KOPT-K1 (cell line): ENCODE measurements around the gene MAPKAP1.

Source experiments
- H3K27ac ChIP-seq: fragments of 200-600 bp; sonication (generic); 2 replicates; pipeline ENCODE4 v1.5.1; 2016; ENCODE audit warnings: antibody characterized with exemption, mild to moderate bottlenecking, low read depth, low read length; ENCODE audit not compliant: poor library complexity, severe bottlenecking
- H3K36me3 ChIP-seq: fragments of 200-600 bp; sonication (generic); 2 replicates; pipeline ENCODE4 v1.5.1; 2017; ENCODE audit warnings: antibody characterized with exemption, mild to moderate bottlenecking, low read length, moderate library complexity; ENCODE audit not compliant: insufficient read depth
- H3K9me3 ChIP-seq: fragments of 200-600 bp; sonication (generic); 2 replicates; pipeline ENCODE4 v1.5.1; 2017; ENCODE audit warnings: antibody characterized with exemption, low read length, mild to moderate bottlenecking; ENCODE audit not compliant: insufficient read depth, poor library complexity, severe bottlenecking

The MAPKAP1 gene

DNA sequence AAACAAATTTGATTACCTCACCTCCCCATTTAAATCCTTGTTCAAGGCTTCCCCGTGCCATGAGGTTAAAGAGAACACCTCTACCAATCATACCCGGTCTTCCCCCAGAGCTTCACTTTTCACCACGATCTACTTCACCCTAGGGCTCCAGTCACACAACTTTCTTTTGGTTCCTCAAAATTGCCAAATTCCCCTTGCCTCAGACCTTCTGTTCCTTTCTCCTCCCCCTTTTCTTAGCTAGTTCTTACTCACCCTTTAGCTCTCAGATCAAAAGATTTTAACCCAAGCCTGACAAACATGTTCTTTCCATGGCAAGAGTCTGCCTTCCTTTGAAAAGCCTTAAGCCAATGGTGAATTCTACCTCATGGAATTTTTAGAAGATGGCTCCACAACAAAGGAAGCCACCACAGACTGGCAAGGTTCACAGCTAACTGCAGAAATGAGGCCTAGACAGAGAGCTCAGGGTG, 56.7 kb downstream of the MAPKAP1 start:
- H3K9me3 ChIP-seq = no peaks in the 10 kb centered on the region
- H3K36me3 ChIP-seq = no peaks in the 10 kb centered on the region; the same call in 1 of the 2 replicates
- no peak overlapping the region for H3K27ac ChIP-seq

- H3K9me3 ChIP-seq = no peaks in the 10 kb centered on the region
- H3K27ac ChIP-seq = no peak overlapping the region
These were observed 57.2 kb downstream of the MAPKAP1 start for GRCh38 chr9:125649826-125650225.

GRCh38 chr9:125649315-125649714, 57.7 kb downstream of the MAPKAP1 start:
- Histone ChIP-seq H3K9me3 (no peaks in the 10 kb centered on the region), H3K27ac (no peak overlapping the region), H3K36me3 (no peaks in the 10 kb centered on the region; the same call in 1 of the 2 replicates)

More at GRCh38 chr9:125649826-125650225, 57.2 kb downstream of the MAPKAP1 start:
- no peaks in the 10 kb centered on the region; the same call in 1 of the 2 replicates for H3K36me3 ChIP-seq

- no peaks in the 10 kb centered on the region; the same call in 1 of the 2 replicates for H3K36me3 ChIP-seq
- no peaks in the 10 kb centered on the region for H3K9me3 ChIP-seq
- H3K27ac ChIP-seq = no peak overlapping the region
These were observed 58.7 kb downstream of the MAPKAP1 start for GRCh38 chr9:125648294-125648693.

- no peak overlapping the region for H3K27ac ChIP-seq
- no peaks in the 10 kb centered on the region for H3K36me3 ChIP-seq
- no peaks in the 10 kb centered on the region for H3K9me3 ChIP-seq
These were observed 60.3 kb downstream of the MAPKAP1 start for GRCh38 chr9:125646621-125647100.

DNA sequence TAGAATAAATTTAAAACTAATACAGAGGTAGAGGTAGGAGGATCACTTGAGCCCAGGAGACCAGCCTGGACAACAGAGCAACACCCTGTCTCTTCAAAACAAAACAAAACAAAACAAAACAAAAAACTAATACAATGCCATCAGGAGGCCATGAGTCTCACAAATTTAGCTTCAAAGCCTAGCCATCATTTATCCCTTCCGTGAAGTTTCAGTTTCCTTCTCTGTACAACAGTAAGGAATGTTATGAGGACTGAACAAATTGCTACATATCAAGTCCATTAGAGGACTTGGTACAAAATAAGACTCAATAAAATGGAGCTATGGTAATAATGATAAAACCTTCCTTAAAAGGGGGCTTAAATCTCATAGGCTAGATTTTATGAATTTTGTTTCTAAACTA, 60.8 kb downstream of the MAPKAP1 start:
- Histone ChIP-seq H3K36me3 (no peaks in the 10 kb centered on the region), H3K27ac (no peak overlapping the region), H3K9me3 (no peaks in the 10 kb centered on the region)

GRCh38 chr9:125644819-125645507, 62.0 kb downstream of the MAPKAP1 start:
- H3K9me3 ChIP-seq = no peaks in the 10 kb centered on the region
- H3K27ac ChIP-seq = no peak overlapping the region
- H3K36me3 ChIP-seq = no peaks in the 10 kb centered on the region

DNA sequence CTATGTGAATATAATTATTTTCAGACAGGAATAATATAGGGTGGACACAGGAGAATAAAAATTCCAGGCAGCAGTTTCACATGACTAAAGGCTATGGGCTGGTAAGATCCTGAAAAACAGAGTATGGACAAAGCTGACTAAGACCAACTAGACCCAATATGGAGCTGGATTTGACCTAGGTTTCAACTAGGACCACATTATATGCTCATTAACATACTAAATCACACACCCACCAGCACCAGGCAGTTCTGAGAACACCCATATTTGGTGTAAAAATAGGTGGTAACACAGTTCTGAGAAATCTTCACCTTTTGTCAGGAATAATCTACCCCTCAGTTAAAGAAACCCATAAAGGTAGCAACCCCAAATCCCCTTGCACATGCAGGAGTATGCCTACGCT, 64.7 kb downstream of the MAPKAP1 start:
- Histone ChIP-seq H3K27ac (no peak overlapping the region), H3K36me3 (no peaks in the 10 kb centered on the region), H3K9me3 (no peaks in the 10 kb centered on the region)

DNA sequence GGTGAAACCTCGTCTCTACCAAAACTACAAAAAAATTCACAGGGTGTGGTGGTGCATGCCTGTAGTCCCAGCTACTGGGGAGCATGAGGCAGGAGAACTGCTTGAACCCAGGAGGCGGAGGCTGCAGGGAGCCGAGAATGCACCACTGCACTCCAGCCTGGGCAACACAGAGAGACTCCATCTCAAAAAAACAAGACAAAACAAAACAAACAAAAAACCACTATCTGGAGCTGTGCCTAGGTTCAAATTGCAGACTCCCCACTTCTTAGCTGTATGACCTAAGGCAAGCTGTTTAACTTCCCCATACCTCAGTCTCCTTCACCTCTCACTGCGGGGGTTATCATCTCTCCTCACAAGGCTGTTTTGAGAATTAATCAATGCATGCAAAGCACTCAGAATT, 68.0 kb downstream of the MAPKAP1 start:
- H3K36me3 ChIP-seq = no peaks in the 10 kb centered on the region
- no peaks in the 10 kb centered on the region for H3K9me3 ChIP-seq
- H3K27ac ChIP-seq = no peak overlapping the region

DNA sequence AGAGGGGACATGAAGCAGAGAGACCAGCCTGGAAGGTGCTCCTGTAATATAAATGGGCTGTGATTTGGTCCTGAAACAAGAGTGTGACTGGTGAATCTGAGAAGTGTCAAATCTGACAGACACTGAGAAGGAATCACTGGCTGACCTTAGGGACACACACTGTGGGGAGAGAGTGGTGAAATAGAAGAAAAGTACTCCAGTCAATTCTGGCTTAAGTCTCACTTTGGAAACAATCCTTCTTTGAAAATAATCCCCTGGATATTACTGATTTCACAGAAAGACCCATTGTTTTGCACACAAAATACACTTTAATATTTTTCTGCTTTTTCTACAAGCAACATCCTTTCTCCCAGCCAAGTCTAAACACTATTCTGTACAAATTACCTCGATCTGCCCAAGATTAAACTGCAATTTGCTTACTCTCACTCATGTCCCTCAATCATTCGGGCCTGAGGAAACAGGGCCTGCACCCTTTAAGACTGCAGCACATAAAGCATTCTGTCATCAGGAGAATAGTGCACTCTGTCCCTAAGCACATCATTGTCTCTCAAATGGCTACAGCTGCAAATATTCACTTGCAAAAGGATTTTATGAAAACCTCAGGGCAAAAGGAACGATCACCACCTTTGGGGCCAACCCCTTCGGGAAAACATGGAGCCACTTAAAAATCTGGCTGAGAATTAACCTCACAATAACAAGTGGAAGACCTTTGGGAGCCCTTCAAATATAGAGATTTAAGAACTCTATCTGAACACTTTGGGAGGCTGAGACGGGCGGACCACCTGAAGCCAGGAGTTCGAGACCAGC, 68.6 kb downstream of the MAPKAP1 start:
- Histone ChIP-seq H3K9me3 (no peaks in the 10 kb centered on the region), H3K27ac (no peak overlapping the region), H3K36me3 (no peaks in the 10 kb centered on the region)

- Histone ChIP-seq H3K9me3 (no peaks in the 10 kb centered on the region), H3K36me3 (no peaks in the 10 kb centered on the region), H3K27ac (no peak overlapping the region)
These were observed 69.8 kb downstream of the MAPKAP1 start for GRCh38 chr9:125637241-125637640.

- H3K27ac ChIP-seq = no peak overlapping the region
- no peaks in the 10 kb centered on the region for H3K36me3 ChIP-seq
- no peaks in the 10 kb centered on the region for H3K9me3 ChIP-seq
These were observed 71.1 kb downstream of the MAPKAP1 start for GRCh38 chr9:125635888-125636287.

- Histone ChIP-seq H3K36me3 (no peaks in the 10 kb centered on the region), H3K9me3 (no peaks in the 10 kb centered on the region), H3K27ac (no peak overlapping the region)
These were observed 72.8 kb downstream of the MAPKAP1 start for GRCh38 chr9:125634040-125634717.

DNA sequence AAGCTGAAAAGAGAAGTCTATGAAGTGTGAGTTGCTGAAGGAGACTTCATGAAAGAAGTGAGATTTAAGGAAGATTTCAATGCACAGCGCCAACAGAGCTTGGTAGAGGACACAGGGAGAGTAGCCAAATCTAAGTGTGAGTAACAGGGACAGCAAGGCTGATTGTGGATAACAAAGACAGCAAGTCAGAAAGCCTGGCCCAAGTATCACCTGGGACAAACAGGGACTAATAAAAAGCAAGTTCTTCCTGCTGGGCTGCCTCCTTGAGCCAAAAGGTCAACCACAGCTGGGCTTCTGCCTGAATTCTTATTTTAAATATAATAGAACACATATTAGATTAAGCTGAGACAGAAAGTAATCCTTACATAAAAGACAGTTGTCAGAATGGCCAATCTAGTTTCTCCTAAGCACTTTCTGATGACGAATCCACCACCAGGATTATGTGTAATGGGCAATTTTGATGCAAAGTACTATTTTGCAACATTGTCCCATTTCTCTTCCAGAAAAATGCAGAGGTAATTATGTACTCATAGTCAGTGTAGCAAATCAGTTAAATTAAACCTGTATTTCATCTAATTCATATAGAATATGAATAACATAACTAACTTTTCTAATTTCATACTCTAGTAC, 73.8 kb downstream of the MAPKAP1 start:
- no peaks in the 10 kb centered on the region for H3K9me3 ChIP-seq
- H3K27ac ChIP-seq = no peak overlapping the region
- H3K36me3 ChIP-seq = no peaks in the 10 kb centered on the region
